Hepatocyte (in vitro differentiated cells): ENCODE results near the gene ZFYVE28. TPM values are rescaled to one million over a fixed set of nuclear protein-coding genes. Genes with fewer than 3 reads are reported as not detected.

Experiments used
- DNase-seq: peaks from one replicate; pipeline ENCODE4 v3.0.0-alpha.2; 2016; ENCODE audit warnings: low spot score
- H2AFZ ChIP-seq: fragments of 200-600 bp; sonication (generic); 2 replicates; pipeline ENCODE4 v1.6.0; 2016; ENCODE audit warnings: antibody characterized with exemption, mild to moderate bottlenecking
- H3K27ac ChIP-seq: fragments of 200-600 bp; sonication (generic); 2 replicates; pipeline ENCODE4 v1.5.1; 2016; ENCODE audit warnings: mild to moderate bottlenecking
- H3K27me3 ChIP-seq: fragments of 200-600 bp; sonication (generic); 2 replicates; pipeline ENCODE4 v1.6.1; 2016
- H3K36me3 ChIP-seq: fragments of 200-600 bp; sonication (generic); replicated peaks from 2 replicates; pipeline ENCODE4 v1.5.1; 2016; ENCODE audit warnings: low read depth; ENCODE audit not compliant: insufficient read depth
- H3K4me1 ChIP-seq: fragments of 200-600 bp; sonication (generic); 2 replicates; pipeline ENCODE4 v1.5.1; 2016; ENCODE audit warnings: mild to moderate bottlenecking, moderate library complexity; ENCODE audit not compliant: insufficient read depth
- H3K4me2 ChIP-seq: fragments of 200-600 bp; sonication (generic); 2 replicates; pipeline ENCODE4 v1.6.0; 2016
- H3K4me3 ChIP-seq: fragments of 200-600 bp; sonication (generic); 2 replicates; pipeline ENCODE4 v1.5.1; 2016; ENCODE audit warnings: mild to moderate bottlenecking
- H3K79me2 ChIP-seq: fragments of 200-600 bp; sonication (generic); 2 replicates; pipeline ENCODE4 v1.6.0; 2017; ENCODE audit warnings: mild to moderate bottlenecking
- H3K9me2 ChIP-seq: fragments of 200-600 bp; sonication (generic); replicated peaks from 2 replicates; pipeline ENCODE4 v1.6.0; 2017; ENCODE audit warnings: mild to moderate bottlenecking; ENCODE audit not compliant: insufficient read depth
- H3K9me3 ChIP-seq: fragments of 200-600 bp; sonication (generic); 2 replicates; pipeline ENCODE4 v1.5.1; 2016; ENCODE audit warnings: low read depth, mild to moderate bottlenecking
- H4K20me1 ChIP-seq: fragments of 200-600 bp; sonication (generic); 2 replicates; pipeline ENCODE4 v1.6.0; 2016; ENCODE audit warnings: mild to moderate bottlenecking; ENCODE audit not compliant: insufficient read depth, poor library complexity, severe bottlenecking
- CTCF ChIP-seq: fragments of 200-600 bp; sonication (generic); IDR thresholded peaks from 2 replicates; pipeline ENCODE4 v1.5.1; 2016; ENCODE audit warnings: antibody characterized with exemption, mild to moderate bottlenecking; ENCODE audit not compliant: poor library complexity
- EZH2 ChIP-seq: fragments of 200-600 bp; sonication (generic); IDR thresholded peaks from 2 replicates; pipeline ENCODE4 v1.6.1; 2016; ENCODE audit warnings: antibody characterized with exemption, mild to moderate bottlenecking, borderline replicate concordance
- EZH2phosphoT487 ChIP-seq: fragments of 200-600 bp; sonication (generic); IDR thresholded peaks from one replicate; pipeline ENCODE4 v1.6.1; 2018; ENCODE audit warnings: antibody characterized with exemption, mild to moderate bottlenecking, low read depth, moderate library complexity; ENCODE audit not compliant: unreplicated experiment, severe bottlenecking
- WGBS: methylation state at CpG from one replicate; pipeline ENCODE4 v1.1.6; 2016; ENCODE audit warnings: low lambda C conversion rate; ENCODE audit errors: missing lambda C conversion rate; 5-methylcytosine and 5-hydroxymethylcytosine counted together
- polyA plus RNA-seq: library from polyadenylated mRNA; unstranded; fragments of >200 nt; fragmentation: Nextera tagmentation; extraction: Ambion mirVana; gene quantifications from 2 replicates; pipeline ENCODE4 v1.2.1, GENCODE V29; 2016
- total RNA-seq: library from RNA; depleted of rRNA; stranded (reverse); fragments of >200 nt; gene quantifications from 2 replicates; pipeline ENCODE4 v1.2.3, GENCODE V29; 2014

The ZFYVE28 gene
- total and polyA plus RNA-seq, 2 experiments from 2014 or later, result 2.2 to 3.4 TPM

DNA sequence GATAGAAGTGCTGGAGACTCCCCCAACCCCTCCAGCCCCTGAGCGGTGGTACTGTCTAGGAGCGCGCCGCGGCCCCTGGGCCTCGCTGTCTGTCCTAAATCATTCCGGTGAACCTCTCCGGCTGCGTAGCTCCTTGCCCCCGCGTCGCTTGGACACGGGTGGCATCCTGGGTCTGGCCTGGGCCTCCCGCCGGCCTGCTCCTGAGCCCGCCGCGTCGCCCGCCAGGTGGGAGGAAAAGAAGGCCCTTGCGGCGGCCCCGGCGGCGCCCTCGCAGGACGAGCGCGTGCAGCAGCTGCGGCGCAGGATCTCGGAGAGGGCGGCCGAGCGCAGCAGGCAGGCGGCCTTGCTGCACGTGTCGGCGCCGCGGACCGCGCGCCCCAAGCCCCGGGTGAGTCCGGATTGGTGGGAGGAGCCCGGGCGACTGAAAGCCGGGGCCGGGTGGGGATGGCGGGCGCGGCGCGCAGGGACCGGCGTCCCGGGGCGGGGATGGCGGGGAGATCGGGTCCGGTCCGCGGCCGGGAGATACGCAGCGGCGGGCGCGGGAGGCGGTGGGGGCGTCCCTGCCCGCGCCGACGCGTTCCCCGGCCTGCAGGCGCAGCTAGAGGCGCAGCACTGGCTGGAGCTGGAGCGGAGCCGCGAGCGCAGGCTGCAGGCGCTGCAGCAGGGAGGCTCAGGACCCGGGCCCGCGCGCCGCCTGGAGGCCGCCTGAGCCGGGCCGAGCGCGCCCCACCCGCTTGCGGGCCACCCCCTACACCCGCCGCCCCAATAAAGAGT, 44.0 kb upstream of the ZFYVE28 start:
- Histone ChIP-seq H4K20me1 (no peaks in the 10 kb centered on the region), H3K27me3 (no peaks in the 10 kb centered on the region), H2AFZ (peak overlapping the region; percentile 81), H3K9me3 (no peaks in the 10 kb centered on the region), H3K4me3 (peak overlapping the region; percentile 54), H3K79me2 (peaks cover 9% of the 10 kb centered on the region), H3K4me1 (peaks cover 6% of the 10 kb centered on the region), H3K36me3 (no peaks in the 10 kb centered on the region), H3K9me2 (no peaks in the 10 kb centered on the region), H3K27ac (peak overlapping the region; percentile 66), H3K4me2 (peak overlapping the region; percentile 92)
- TF ChIP-seq EZH2 (no peak), EZH2phosphoT487 (no peak), CTCF (peak; percentile 50)
- peak; percentile 91 for DNase-seq
- WGBS, result 6% methylated on average over 45 of the region's 99 CpGs

- Histone ChIP-seq H2AFZ (no peak overlapping the region), H3K9me2 (no peaks in the 10 kb centered on the region), H3K4me1 (peaks cover 6% of the 10 kb centered on the region), H4K20me1 (no peaks in the 10 kb centered on the region), H3K79me2 (peaks cover 2% of the 10 kb centered on the region), H3K4me2 (peak overlapping the region; percentile 92), H3K9me3 (no peaks in the 10 kb centered on the region), H3K27ac (no peak overlapping the region), H3K4me3 (no peak overlapping the region), H3K36me3 (no peaks in the 10 kb centered on the region), H3K27me3 (no peaks in the 10 kb centered on the region)
- 84% methylated on average over 15 of the region's 15 CpGs for WGBS
- TF ChIP-seq EZH2 (no peak), CTCF (no peak), EZH2phosphoT487 (no peak)
- no peak for DNase-seq
Observed at GRCh38 chr4:2461246-2461960, 43.0 kb upstream of the ZFYVE28 start.

- no peaks in the 10 kb centered on the region for H3K27me3 ChIP-seq
- H3K9me3 ChIP-seq, result no peaks in the 10 kb centered on the region
- WGBS, result 94% methylated on average over 19 of the region's 19 CpGs
- no peaks in the 10 kb centered on the region for H4K20me1 ChIP-seq
- H3K4me1 ChIP-seq, result peaks cover 6% of the 10 kb centered on the region
- H2AFZ ChIP-seq, result no peak overlapping the region
- DNase-seq, result no peak
- no peaks in the 10 kb centered on the region for H3K36me3 ChIP-seq
- H3K27ac ChIP-seq, result no peak overlapping the region
- H3K4me2 ChIP-seq, result no peak overlapping the region
- H3K79me2 ChIP-seq, result no peaks in the 10 kb centered on the region
- no peak overlapping the region for H3K4me3 ChIP-seq
- TF ChIP-seq EZH2phosphoT487 (no peak), CTCF (no peak), EZH2 (no peak)
- H3K9me2 ChIP-seq, result no peaks in the 10 kb centered on the region
Observed at GRCh38 chr4:2459589-2460349, 41.3 kb upstream of the ZFYVE28 start.
